Heart left ventricle (tissue), 13 donors: ENCODE results near the gene ADCK1.

Experiments used
- CTCF ChIP-seq, 12 donors: fragments of 200-600 bp; sonication (generic) in 4 of 12; IDR thresholded peaks; one replicate each; pipeline versions ENCODE4 v1.5.0 to v1.8.0; 2018 to 2022; ENCODE audit warnings: antibody characterized with exemption in 12 of 12, mild to moderate bottlenecking in 5 of 12
- POLR2A ChIP-seq, 2 donors: fragments of 450-650 bp; IDR thresholded peaks; one replicate each; pipeline ENCODE4 v1.6.1; 2017; ENCODE audit warnings: antibody characterized with exemption in 2 of 2, mild to moderate bottlenecking in 2 of 2, moderate library complexity in 2 of 2
- donor health status: ischemic (EF 13 %, LVEDD 7.1; RV severe dilation, severe dysfunction).
- donor health status: DM: no; HTN: yes; CAD: no.
- donor health status: DM: no; HTN: no; CAD: no.
- donor health status: ischemic (EF 25% LVEDD 6.9; RV normal size, moderate dysfunction).
- donor health status: ischemic (EF 25% LVEDD 5.7; RV mildly dilated, moderate dysfunction).
- donor health status: ischemic (EF 35%, LVEDD 5.7; RV mildly dilated, moderate dysfunction).
- donor health status: nonischemic (EF 11% LVEDD 7.7; RV severe dilation, severe dysfunction).
- donor health status: DM: yes; HTN: yes; CAD: no.
- donor health status: PGD.
- donor health status: ischemic (EF 29% LVEDD 5.4; RV normal size, mild dysfunction).
- donor health status: nonischemic (EF 23%, LVEDD 6.1; RV moderate dilation, normal function).

- TF ChIP-seq POLR2A (IDR thresholded peaks at IDR 0.05), result no peak
- no peak for TF ChIP-seq CTCF (IDR thresholded peaks at IDR 0.05)
Measured at GRCh38 chr14:77782202-77782601, 17.7 kb upstream of the ADCK1 start.
